NCI-H146 treated with DMSO at 0.1 percent for 48 hours (cell line): ENCODE measurements around the gene RPSA.
A peak's percentile ranks its signal among the peaks of the same experiment; 100 is the strongest.
"Not testable (repeated sequence)": the region's sequence is repeated elsewhere in the genome, so short reads cannot be mapped to it uniquely, and the experiment has no call there.

ENCODE experiments used
- DNase-seq: peaks from one replicate; lab custom pipeline; 2025; ENCODE audit not compliant: unreplicated experiment; lab: John Stamatoyannopoulos, UW

RPSA gene

GRCh38 chr3:39406368-39407258 is at the start of gene RPSA:
TSS of gene RPSA (plus strand) at chr3:39406720. CDS start at chr3:39407654, 934 bp downstream.
- peak; percentile 87 for DNase-seq

DNA sequence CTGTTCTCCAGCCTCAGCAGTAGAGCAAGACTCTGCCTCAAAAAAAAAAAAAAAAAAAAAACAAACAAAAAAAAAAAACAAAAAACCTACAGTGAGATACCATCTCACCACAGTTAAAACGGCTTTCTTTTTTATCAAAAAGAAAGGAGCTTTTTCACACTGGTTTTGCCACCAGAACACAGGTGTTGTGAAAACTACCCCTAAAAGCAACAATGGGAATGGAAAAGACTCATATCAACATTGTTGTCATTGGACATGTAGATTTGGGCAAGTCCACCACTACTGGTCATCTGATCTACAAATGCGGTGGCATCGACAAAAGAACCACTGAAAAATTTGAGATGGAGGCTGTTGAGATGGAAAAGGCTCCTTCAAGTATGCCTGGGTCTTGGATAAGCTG is 48.2 kb upstream of the RPSA start:
- DNase-seq, result no peak

DNA sequence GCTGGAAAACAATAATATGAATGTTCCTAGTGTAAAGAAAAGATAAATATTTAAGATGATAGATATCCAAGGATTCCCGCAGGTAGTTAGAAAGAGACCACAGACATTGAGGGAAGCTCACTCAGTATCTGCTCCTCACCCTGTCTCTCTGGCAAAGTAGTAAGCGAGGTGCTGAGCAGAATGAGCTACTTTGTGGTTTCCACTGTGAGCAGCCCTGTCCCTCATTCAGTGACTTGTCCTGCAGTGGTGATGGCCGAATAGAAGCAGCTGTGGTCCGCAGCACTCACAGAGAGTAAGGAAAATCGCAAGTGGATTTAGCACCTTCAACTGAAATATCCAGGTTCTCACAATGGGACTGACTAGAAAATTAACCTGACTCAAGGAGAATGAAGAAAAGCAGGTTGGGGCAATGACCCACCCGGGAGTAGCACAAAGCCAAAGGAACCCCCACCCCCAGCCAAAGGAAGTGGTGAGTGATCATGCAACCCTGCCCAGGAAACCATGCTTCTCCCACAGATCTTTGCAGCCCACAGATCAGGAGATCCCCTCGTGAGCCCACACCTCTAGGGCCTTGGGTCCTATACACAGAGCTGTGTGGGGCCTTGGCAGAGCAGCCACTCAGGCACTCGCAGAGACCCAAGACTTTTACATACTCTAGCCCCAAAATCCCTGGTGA is 45.1 kb upstream of the RPSA start:
- DNase-seq, result no peak

DNA sequence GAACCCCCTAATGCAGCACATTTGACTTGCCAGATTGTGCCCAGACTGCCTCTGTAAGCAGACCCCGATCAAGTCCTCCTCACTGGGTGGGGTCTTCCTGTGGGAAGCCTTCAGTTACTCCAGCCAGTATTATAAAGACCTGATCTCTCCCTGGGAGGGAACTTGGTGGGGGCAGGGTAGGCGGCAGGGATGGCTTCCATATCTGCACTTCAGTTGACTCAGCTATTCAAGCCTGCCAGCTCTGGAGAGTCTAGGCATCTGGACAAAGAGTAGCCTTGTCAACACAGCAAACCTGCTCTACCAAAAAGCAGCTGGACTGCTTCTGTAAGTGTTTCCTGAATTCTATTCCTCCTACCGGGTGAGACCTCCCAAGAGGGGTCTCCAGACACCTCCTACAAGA is 44.3 kb upstream of the RPSA start:
- no peak for DNase-seq

- no peak for DNase-seq
These were observed 43.7 kb upstream of the RPSA start for GRCh38 chr3:39362812-39363211.

DNA sequence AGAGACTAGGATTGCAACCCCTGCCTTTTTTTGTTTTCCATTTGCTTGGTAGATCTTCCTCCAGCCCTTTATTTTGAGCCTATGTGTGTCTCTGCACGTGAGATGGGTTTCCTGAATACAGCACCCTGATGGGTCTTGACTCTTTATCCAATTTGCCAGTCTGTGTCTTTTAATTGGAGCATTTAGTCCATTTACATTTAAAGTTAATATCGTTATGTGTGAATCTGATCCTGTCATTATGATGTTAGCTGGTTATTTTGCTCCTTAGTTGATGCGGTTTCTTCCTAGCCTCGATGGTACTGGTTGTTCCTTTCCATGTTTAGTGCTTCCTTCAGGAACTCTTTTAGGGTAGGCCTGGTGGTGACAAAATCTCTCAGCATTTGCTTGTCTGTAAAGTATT is 36.1 kb upstream of the RPSA start:
- not testable (repeated sequence) for DNase-seq

DNA sequence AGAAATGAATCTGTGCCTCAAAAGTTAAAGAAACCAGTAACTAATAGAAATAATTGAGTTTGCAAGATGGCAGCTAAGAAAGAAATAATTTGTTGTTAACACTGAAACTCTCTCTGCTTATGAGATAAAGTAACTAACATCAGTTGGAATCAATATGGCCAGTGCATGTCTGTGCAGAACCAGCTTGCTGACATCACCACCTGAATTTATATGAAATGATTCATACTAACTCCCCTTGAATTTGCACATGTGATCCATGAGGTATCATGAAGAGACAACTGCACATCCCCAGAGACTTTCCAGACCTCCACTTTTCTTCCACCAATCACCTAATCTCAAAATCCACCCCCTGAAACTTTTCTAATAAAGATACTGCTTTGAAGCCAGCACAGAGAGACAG is 33.7 kb upstream of the RPSA start:
- no peak for DNase-seq

GRCh38 chr3:39376959-39377634 is 29.4 kb upstream of the RPSA start:
- no peak for DNase-seq

DNA sequence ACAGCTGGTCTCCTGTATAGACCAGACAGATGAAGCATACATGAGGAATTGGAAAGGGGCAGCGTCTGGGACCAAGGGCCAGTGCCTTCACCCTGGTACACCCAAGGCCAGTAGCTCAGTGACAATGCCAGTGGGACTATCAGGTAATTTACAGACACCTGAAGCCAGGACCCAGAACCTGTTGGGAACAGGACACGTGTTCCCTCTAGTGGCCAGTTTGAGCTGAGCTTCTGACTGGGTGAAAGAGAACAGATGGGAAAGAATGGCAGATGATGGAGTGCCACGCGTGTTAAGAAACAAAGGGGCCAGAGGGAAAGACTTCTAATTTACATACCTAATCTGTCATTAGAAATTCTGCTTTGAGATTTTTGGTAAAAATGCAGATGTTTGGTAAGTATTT is 28.4 kb upstream of the RPSA start:
- no peak for DNase-seq

GRCh38 chr3:39378957-39379777 is 27.4 kb upstream of the RPSA start:
- DNase-seq, result no peak

DNA sequence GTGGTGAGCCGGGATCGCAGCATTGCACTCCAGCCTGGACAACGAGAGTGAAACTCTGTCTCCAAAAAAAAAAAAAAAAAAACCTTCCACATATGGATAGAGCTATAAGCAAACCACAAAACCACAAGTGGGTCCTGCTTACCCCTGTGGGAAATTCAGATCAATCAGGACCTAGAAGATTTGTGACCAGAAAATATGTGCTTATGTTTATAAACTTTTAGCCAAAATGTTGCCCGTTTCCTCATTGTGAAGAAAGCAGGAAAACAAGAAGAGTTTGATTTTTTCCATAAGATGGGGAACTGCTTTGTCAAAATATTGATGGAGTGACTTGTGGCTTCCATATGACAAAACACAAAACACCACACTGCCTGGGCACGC is 26.8 kb upstream of the RPSA start:
- DNase-seq, result no peak

GRCh38 chr3:39381432-39381831 is 25.1 kb upstream of the RPSA start:
- no peak for DNase-seq

- DNase-seq, result no peak
These were observed 23.3 kb upstream of the RPSA start, which contains the start of gene SLC25A38 for GRCh38 chr3:39383045-39383880. TSS of gene SLC25A38 (plus strand) at chr3:39383370. CDS start at chr3:39383725, 355 bp downstream.

DNA sequence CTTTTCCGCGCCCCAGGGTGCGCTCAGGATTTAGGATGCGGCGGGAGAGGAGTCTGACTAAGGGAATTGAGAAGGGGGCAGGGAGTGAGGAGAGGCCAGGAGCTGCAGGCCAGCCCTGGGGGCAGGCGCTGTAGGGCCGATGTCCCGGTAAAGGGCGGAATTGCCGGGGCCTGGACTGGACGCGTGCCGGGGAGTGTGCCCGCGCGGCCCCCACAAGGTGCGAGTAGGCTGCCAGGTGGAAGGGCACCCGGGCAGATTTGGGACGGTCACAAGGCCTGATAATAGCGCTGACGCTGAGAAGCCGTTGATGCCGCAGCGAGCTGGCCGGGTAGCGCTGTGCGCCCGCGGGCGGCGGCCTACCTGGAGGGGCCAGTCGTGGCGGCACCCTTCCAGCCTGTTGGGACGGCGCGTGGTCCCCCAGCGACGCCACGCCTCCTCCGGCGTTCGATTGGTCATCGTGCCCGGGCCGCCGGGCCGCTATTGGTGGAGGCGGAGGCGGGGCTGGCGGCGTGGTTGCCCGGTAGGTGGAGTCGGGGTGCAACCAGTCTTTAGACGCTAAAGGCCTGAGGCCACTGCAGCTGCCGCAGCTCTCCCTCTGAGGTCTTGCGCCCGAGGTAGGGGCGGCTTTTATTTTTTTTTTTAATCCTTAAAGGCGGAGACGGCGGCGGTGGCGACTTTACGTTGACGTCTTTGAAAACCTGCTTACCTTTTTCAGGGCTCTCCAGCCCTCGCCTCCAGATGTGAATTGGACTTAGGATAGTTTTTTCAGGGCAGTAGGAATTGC is 22.4 kb upstream of the RPSA start:
- DNase-seq, result no peak

- DNase-seq, result no peak
These were observed 21.9 kb upstream of the RPSA start for GRCh38 chr3:39384665-39385000.

DNA sequence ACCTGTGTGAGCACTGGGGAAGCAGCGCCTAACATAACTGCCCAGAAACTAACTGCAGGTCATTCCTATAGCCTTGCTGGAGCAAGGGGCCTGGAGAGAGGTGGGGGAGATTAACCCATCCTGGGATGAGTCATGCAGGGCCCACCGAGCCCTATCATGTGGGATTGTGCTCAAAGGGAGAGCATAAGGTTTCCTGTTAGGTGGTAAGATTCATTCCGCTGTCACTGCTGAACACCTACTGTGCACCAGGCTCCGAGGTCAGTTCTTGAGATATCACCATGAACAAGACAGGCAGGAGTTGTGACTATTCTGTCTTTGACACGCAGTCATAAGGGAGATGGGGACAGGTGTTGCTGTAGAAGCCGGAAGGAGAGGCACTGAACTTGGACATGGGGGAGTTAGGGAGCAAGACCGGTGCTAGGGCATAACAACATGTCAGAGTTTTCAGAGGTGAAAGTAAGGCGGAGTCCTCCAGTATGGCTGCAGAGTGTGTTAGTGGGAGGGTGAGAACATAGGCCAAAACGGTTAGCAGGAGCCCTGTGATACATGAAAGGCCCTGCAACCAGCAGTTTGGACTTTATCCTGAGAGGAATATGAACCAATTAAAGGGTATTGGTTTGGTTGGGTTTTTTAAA is 20.9 kb upstream of the RPSA start:
- DNase-seq, result no peak

DNA sequence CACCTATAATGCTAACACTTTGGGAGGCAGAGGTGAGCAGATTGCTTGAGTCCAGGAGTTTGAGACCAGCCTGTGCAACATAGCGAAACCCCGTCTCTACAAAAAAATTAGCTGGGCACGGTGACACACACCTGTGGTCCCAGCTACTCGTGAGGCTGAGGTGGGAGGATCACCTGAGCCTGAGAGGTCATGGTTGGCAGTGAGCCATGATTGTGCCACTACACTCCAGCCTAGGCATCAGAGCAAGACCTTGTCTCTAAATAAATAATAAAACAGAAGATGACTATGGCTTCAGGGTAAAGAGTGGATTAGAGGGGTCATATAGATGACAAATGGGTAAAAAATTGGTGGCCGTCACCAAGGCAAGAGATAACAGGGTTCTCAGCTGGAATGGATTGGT is 20.2 kb upstream of the RPSA start:
- no peak for DNase-seq

DNA sequence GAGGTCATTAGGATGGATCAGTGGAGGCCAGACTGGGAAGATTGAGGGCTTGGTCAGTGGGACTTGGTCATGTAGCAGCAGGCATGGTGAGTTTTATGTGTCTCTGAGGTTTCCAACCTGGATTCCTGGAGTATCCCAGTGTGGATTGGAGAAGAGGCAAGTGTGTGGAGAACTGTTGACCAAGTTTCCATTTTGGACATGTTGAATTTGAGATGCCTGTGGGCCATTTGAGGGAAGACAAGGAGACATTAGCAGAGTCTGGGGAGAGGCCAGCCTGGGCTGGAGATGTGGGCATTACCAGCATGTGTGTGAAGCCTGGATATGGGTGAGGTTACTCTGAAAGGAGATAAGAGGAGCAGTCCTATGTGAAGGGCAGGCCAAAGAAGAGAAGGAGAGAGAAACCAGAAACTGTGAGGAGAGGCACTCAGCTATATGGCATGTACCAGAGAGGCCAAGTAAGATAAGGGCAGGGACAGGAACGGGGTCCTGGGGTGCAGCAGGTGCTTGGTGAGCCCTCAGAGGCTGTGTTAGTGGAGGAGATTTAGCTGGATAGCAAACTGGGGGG is 19.0 kb upstream of the RPSA start:
- no peak for DNase-seq

DNA sequence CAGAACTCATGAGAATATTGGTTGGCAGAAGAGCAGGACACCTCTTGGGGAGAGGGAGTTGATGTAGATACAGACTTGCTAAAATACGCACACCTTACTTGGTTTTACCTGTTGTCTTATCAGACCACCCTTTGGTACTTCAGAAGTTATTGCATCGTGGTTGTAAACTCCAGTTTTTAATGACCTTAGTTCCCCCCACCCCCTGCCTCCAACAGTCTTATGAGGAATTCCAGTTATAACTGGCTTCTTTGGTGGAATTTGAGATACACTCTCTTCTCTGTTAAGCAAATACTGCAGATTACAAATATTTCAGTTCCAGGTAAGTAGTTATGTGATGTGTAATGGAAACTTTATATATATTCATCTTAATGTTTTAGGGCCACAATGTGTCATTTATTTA is 18.4 kb upstream of the RPSA start:
- no peak for DNase-seq
